K562 (cell line): ENCODE results near the gene ATP12A. TPM values are rescaled to one million over a fixed set of nuclear protein-coding genes. Genes with fewer than 3 reads are reported as not detected.

Source experiments
- ATAC-seq: fragments of 200-7000 bp; cut with Tn5 transposase; 3 replicates; pipeline ENCODE4 v1.9.1; 2020; ENCODE audit warnings: moderate library complexity
- BruUV-seq: library from RNA; stranded (reverse); fragments of 400-500 nt; replicated peaks from 2 replicates; lab custom pipeline; 2021; lab: Mats Ljungman, UMichigan
- CTCF ChIA-PET: fragments of 300-600 bp; formaldehyde crosslinking; extraction: SDS; loops from one replicate; lab custom pipeline; 2021; ENCODE audit warnings: low intra/inter-chr PET ratio; lab: Yijun Ruan, JAX
- POLR2A ChIA-PET: fragments of 300-600, 350-650 bp; sonication (Branson Sonifier 250); formaldehyde crosslinking; extraction: SDS; loops from one replicate; lab custom pipeline; 2021; ENCODE audit warnings: antibody characterized with exemption, inconsistent platforms; lab: Yijun Ruan, JAX
- DNase-seq, 4 experiments: peaks; one replicate each; pipeline versions ENCODE4 v3.0.0 to v3.0.0-alpha.2; 2011 to 2018; ENCODE audit warnings: low spot score in 3 of 4, mixed read lengths in 3 of 4; ENCODE audit errors: extremely low read depth in 1 of 4
- FAIRE-seq: peaks from 2 replicates; lab custom pipeline; 2011; peaks lifted over from hg19 to GRCh38; lab: Jason Lieb, UNC
- H2AFZ ChIP-seq: 2 replicates; pipeline ENCODE4 v1.6.0; 2011; ENCODE audit warnings: low read depth, low read length, control low read depth, inconsistent platforms
- H3K27ac ChIP-seq: fragments of 200-600 bp; 3 replicates; pipeline ENCODE4 v1.8.0; 2011; ENCODE audit warnings: low read depth, mild to moderate bottlenecking, control low read depth, inconsistent platforms, low read length, moderate library complexity, mixed read lengths; ENCODE audit errors: extremely low read depth
- H3K27me3 ChIP-seq, 2 experiments: fragments of 300-600 bp in 1 of 2; 2 replicates in 1 of 2; 3 replicates in 1 of 2; pipeline versions ENCODE4 v1.6.0 to v1.8.0; 2011; ENCODE audit warnings: inconsistent platforms in 2 of 2, low read length in 2 of 2, mild to moderate bottlenecking in 1 of 2, mixed read lengths in 1 of 2, moderate library complexity in 1 of 2; ENCODE audit not compliant: control insufficient read depth in 2 of 2, insufficient read depth in 2 of 2
- H3K36me3 ChIP-seq: fragments of 300-600 bp; 3 replicates; pipeline ENCODE4 v1.8.0; 2011; ENCODE audit warnings: mild to moderate bottlenecking, low read length, inconsistent platforms; ENCODE audit not compliant: control insufficient read depth, insufficient read depth
- H3K4me1 ChIP-seq, 2 experiments: fragments of 200-600 bp in 1 of 2; replicated peaks in 1 of 2; 2 replicates in 1 of 2; 3 replicates in 1 of 2; pipeline versions ENCODE4 v1.5.1 to v1.8.0; 2011; ENCODE audit warnings: inconsistent platforms in 2 of 2, low read length in 2 of 2, mild to moderate bottlenecking in 1 of 2, mixed read lengths in 1 of 2, moderate library complexity in 1 of 2; ENCODE audit not compliant: control insufficient read depth in 2 of 2, insufficient read depth in 2 of 2
- H3K4me2 ChIP-seq: 2 replicates; pipeline ENCODE4 v1.6.1; 2011; ENCODE audit warnings: low read length, control low read depth, inconsistent platforms, mixed read lengths; ENCODE audit not compliant: insufficient read depth
- H3K4me3 ChIP-seq: fragments of 200-600 bp; sonication (generic), shearing (Covaris generic); 2 replicates; pipeline ENCODE4 v1.5.1; 2016; ENCODE audit warnings: control low read depth, inconsistent platforms
- H3K79me2 ChIP-seq: fragments of 200-600 bp; 3 replicates; pipeline ENCODE4 v1.8.0; 2011; ENCODE audit warnings: low read length, inconsistent platforms; ENCODE audit not compliant: control insufficient read depth, insufficient read depth
- H3K9ac ChIP-seq, 2 experiments: 2 replicates each; pipeline versions ENCODE4 v1.6.0 to v1.6.1; 2011; ENCODE audit warnings: low read depth in 2 of 2, low read length in 2 of 2, control low read depth in 1 of 2, inconsistent platforms in 1 of 2, mild to moderate bottlenecking in 1 of 2, mixed read lengths in 1 of 2; ENCODE audit not compliant: insufficient read depth in 1 of 2
- H3K9me1 ChIP-seq: one replicate; pipeline ENCODE4 v1.6.0; 2011; ENCODE audit warnings: inconsistent platforms, mild to moderate bottlenecking, low read length, moderate library complexity; ENCODE audit not compliant: control insufficient read depth, insufficient read depth
- H3K9me3 ChIP-seq: replicated peaks from 2 replicates; pipeline ENCODE4 v1.5.1; 2011; ENCODE audit warnings: low read depth, low read length, inconsistent platforms; ENCODE audit not compliant: control insufficient read depth, insufficient read depth
- H4K20me1 ChIP-seq: replicated peaks from 2 replicates; pipeline ENCODE4 v1.6.1; 2011; ENCODE audit warnings: low read length, inconsistent platforms, mixed read lengths; ENCODE audit not compliant: control insufficient read depth, insufficient read depth
- ATF7 ChIP-seq: fragments of 450-650 bp; IDR thresholded peaks from 2 replicates; pipeline ENCODE4 v1.7.1; 2014; ENCODE audit warnings: mild to moderate bottlenecking, moderate library complexity
- CBX3 ChIP-seq, 2 experiments: IDR thresholded peaks; 1 replicate in 1 of 2; 2 replicates in 1 of 2; pipeline ENCODE4 v1.6.1; 2012; ENCODE audit warnings: inconsistent platforms in 2 of 2, low read length in 2 of 2, borderline replicate concordance in 1 of 2, control low read depth in 1 of 2
- CHD1 ChIP-seq: fragments of 200-600 bp; sonication (generic); IDR thresholded peaks from one replicate; pipeline ENCODE4 v1.6.1; 2012; ENCODE audit warnings: mild to moderate bottlenecking, moderate library complexity, low read length, inconsistent platforms
- ESRRA ChIP-seq: fragments of 450-650 bp; IDR thresholded peaks from 2 replicates; pipeline ENCODE4 v1.6.1; 2014; ENCODE audit warnings: low read depth, mild to moderate bottlenecking, moderate library complexity, borderline replicate concordance
- FIP1L1 ChIP-seq: fragments of 200-400 bp; formaldehyde crosslinking; IDR thresholded peaks from 2 replicates; pipeline ENCODE4 v1.6.1; 2018; ENCODE audit warnings: mild to moderate bottlenecking, low read depth, low read length; ENCODE audit not compliant: poor library complexity, severe bottlenecking
- FOSL1 ChIP-seq: fragments of 200-800 bp; sonication (Bioruptor generic); conservative IDR thresholded peaks from 2 replicates; pipeline ENCODE4 v1.6.1; 2016; ENCODE audit warnings: missing genetic modification characterization, missing compliant biosample characterization
- JUN ChIP-seq, 2 experiments: sonication (generic) in 1 of 2; formaldehyde crosslinking in 1 of 2; IDR thresholded peaks; 2 replicates each; pipeline versions ENCODE4 v1.6.1 to v1.8.0; 2012 to 2022; ENCODE audit warnings: borderline replicate concordance in 2 of 2, mild to moderate bottlenecking in 2 of 2, improper control_type of control experiment in 1 of 2, low read depth in 1 of 2, low read length in 1 of 2, missing genetic modification reagents in 1 of 2
- MEF2D ChIP-seq: conservative IDR thresholded peaks from 2 replicates; pipeline ENCODE4 v1.6.1; 2016; ENCODE audit warnings: low read depth, missing genetic modification characterization, missing compliant biosample characterization
- NCOR1 ChIP-seq: fragments of 450-650 bp; IDR thresholded peaks from 2 replicates; pipeline ENCODE4 v1.6.1; 2016; ENCODE audit warnings: mild to moderate bottlenecking, moderate library complexity
- NONO ChIP-seq, 2 experiments: fragments of 200-400 bp in 1 of 2; fragments of 450-650 bp in 1 of 2; formaldehyde crosslinking in 1 of 2; IDR thresholded peaks; 2 replicates each; pipeline ENCODE4 v1.6.1; 2017; ENCODE audit warnings: low read depth in 2 of 2, mild to moderate bottlenecking in 2 of 2, moderate library complexity in 2 of 2, low read length in 1 of 2
- SIN3A ChIP-seq, 2 experiments: fragments of 150-350 bp in 1 of 2; IDR thresholded peaks; 2 replicates each; pipeline ENCODE4 v1.6.1; 2011 to 2016; ENCODE audit warnings: borderline replicate concordance in 2 of 2, low read depth in 2 of 2, low read length in 2 of 2, mild to moderate bottlenecking in 2 of 2, moderate library complexity in 2 of 2; ENCODE audit not compliant: control insufficient read depth in 1 of 2
- STAT5B ChIP-seq: fragments of 250-450 bp; sonication (Bioruptor Pico); IDR thresholded peaks from 2 replicates; pipeline ENCODE4 v1.8.0; 2021; ENCODE audit warnings: mild to moderate bottlenecking, inconsistent platforms
- UBTF ChIP-seq, 2 experiments: IDR thresholded peaks; 2 replicates each; pipeline ENCODE4 v1.6.1; 2012; ENCODE audit warnings: improper control_type of control experiment in 2 of 2, low read depth in 2 of 2, low read length in 2 of 2, borderline replicate concordance in 1 of 2
- ZBTB5 ChIP-seq: fragments of 450-650 bp; IDR thresholded peaks from 2 replicates; pipeline ENCODE4 v1.6.1; 2017; ENCODE audit warnings: antibody characterized with exemption
- ZNF449 ChIP-seq: fragments of 250-450 bp; sonication (Bioruptor Pico); IDR thresholded peaks from 2 replicates; pipeline ENCODE4 v1.8.0; 2022; ENCODE audit warnings: moderate library complexity, mild to moderate bottlenecking, inconsistent platforms
- ZSCAN32 ChIP-seq: fragments of 450-650 bp; formaldehyde crosslinking; IDR thresholded peaks from 2 replicates; pipeline ENCODE4 v1.4.0; 2020; ENCODE audit warnings: mild to moderate bottlenecking, moderate library complexity
- WGBS: fragments of 100-300 bp; shearing (Covaris generic); methylation state at CpG from one replicate; pipeline ENCODE4 v1.1.6; 2016; ENCODE audit warnings: low coverage, mixed read lengths; ENCODE audit not compliant: insufficient coverage; ENCODE audit errors: missing lambda C conversion rate; 5-methylcytosine and 5-hydroxymethylcytosine counted together
- in situ Hi-C: fragments of 300-500 bp; cut with MboI; formaldehyde crosslinking; loops from 4 replicates; pipeline ENCODE4 v1.15.0; 2018; ENCODE audit warnings: inconsistent platforms, mixed read lengths
- intact Hi-C: fragments of 100-400 bp; cut with micrococcal nuclease; formaldehyde crosslinking; loops from 2 replicates; pipeline ENCODE4 v1.14.2; 2022
- polyA plus RNA-seq, 8 experiments: library from polyadenylated mRNA; depleted of rRNA in 4 of 8; stranded (reverse) in 5 of 8; unstranded in 3 of 8; fragments of >200 nt; fragmentation: Nextera tagmentation in 2 of 8; fragmentation: Illumina TruSeq in 1 of 8; extraction: Ambion mirVana in 2 of 8; extraction: Trizol in 1 of 8; gene quantifications; 2 replicates each; pipeline versions ENCODE4 v1.2.1 to v1.2.3, GENCODE V29; 2011 to 2014; ENCODE audit warnings: inconsistent platforms in 1 of 8, missing spikeins in 1 of 8
- total RNA-seq, 7 experiments: library from RNA; depleted of rRNA in 6 of 7; stranded (reverse); fragments of >200 nt in 6 of 7; fragmentation: Illumina TruSeq in 2 of 7; extraction: Trizol in 2 of 7; gene quantifications; 2 replicates each; pipeline versions ENCODE4 v1.2.1 to v1.2.3, GENCODE V29; 2011 to 2021; ENCODE audit warnings: low replicate concordance in 1 of 7

Gene ATP12A
- total and polyA plus RNA-seq, 9 of the 15 experiments (the other 6 are each of a cell fraction or from before 2014, with no cell fraction given), result not detected

- FAIRE-seq (no peak), DNase-seq (no peak), ATAC-seq (no peak)
- ChIA-PET POLR2A (no interaction called here), CTCF (interaction anchor here (1.8 kb wide), 1 partner anchor 313 kb away, joined by 6 read pairs; no protein-coding TSS in a partner anchor)
- Histone ChIP-seq H3K27me3 (peaks cover 2 to 38% of the 10 kb centered on the region in 2 experiments; a peak in 4 of 5 replicates), H3K27ac (no peak overlapping the region), H3K9ac (no peak overlapping the region), H3K79me2 (no peaks in the 10 kb centered on the region), H3K36me3 (no peaks in the 10 kb centered on the region), H3K4me1 (no peaks in the 10 kb centered on the region; a peak in 1 of 5 replicates), H4K20me1 (no peaks in the 10 kb centered on the region), H3K9me1 (no peaks in the 10 kb centered on the region), H3K4me3 (no peak overlapping the region), H3K9me3 (no peaks in the 10 kb centered on the region), H3K4me2 (no peak overlapping the region), H2AFZ (no peak overlapping the region)
- no TSS peak for BruUV-seq
- in situ Hi-C loops, result no loop called here
- intact Hi-C loops, result no loop called here
- 4% methylated on average over 3 of the region's 4 CpGs for WGBS
- no peak for TF ChIP-seq FOSL1 (tag)
- no peak for TF ChIP-seq NONO (IDR thresholded peaks at IDR 0.05; ENCODE audit: low read depth in 2 of 2, low read length in 1 of 2)
- TF ChIP-seq SIN3A (IDR thresholded peaks at IDR 0.05; ENCODE audit: borderline replicate concordance in 2 of 2, control insufficient read depth in 1 of 2, low read depth in 2 of 2, low read length in 2 of 2), result no peak
- no peak for TF ChIP-seq JUN (IDR thresholded peaks at IDR 0.05; ENCODE audit: borderline replicate concordance, low read depth, low read length)
- TF ChIP-seq JUN (CRISPR knock-in tag; IDR thresholded peaks at IDR 0.05; ENCODE audit: borderline replicate concordance), result no peak
- TF ChIP-seq ZNF449, result no peak
- TF ChIP-seq ATF7, result no peak
- no peak for TF ChIP-seq STAT5B (CRISPR knock-in tag)
- TF ChIP-seq UBTF (IDR thresholded peaks at IDR 0.05; ENCODE audit: borderline replicate concordance in 1 of 2, low read depth in 2 of 2, low read length in 2 of 2), result no peak
- TF ChIP-seq ESRRA, result no peak
- TF ChIP-seq ZSCAN32, result no peak
- TF ChIP-seq CBX3 (IDR thresholded peaks at IDR 0.05; ENCODE audit: borderline replicate concordance in 1 of 2, low read length in 2 of 2), result no peak
- TF ChIP-seq NCOR1, result no peak
- no peak for TF ChIP-seq CHD1
- TF ChIP-seq ZBTB5, result no peak
- TF ChIP-seq FIP1L1, result no peak
- TF ChIP-seq MEF2D, result no peak
These were observed 4.4 kb downstream of the ATP12A start for GRCh38 chr13:24684600-24684998.
